Right cardiac atrium (tissue), 5 donors: ENCODE measurements around the gene VWA1. TPM values are rescaled to one million over a fixed set of nuclear protein-coding genes. Genes with fewer than 3 reads are reported as not detected.
A peak's percentile ranks its signal among the peaks of the same experiment; 100 is the strongest.
"Not testable (repeated sequence)": the region's sequence is repeated elsewhere in the genome, so short reads cannot be mapped to it uniquely, and the experiment has no call there.

Experiments
- ATAC-seq, 2 donors: fragments of 200-7000 bp; cut with Tn5 transposase; one replicate each; pipeline versions ENCODE4 v1.8.0 to v1.9.1; 2020; ENCODE audit warnings: moderate library complexity in 2 of 2, mild to moderate bottlenecking in 1 of 2
- DNase-seq, 3 donors: peaks; one replicate each; pipeline ENCODE4 v3.0.0-alpha.2; 2020
- H3K27ac ChIP-seq: one replicate; pipeline ENCODE4 v1.5.1; 2013; ENCODE audit warnings: mild to moderate bottlenecking, low read length, control low read depth, moderate library complexity
- H3K27me3 ChIP-seq: one replicate; pipeline ENCODE4 v1.6.1; 2013; ENCODE audit not compliant: control insufficient read depth, insufficient read depth
- H3K4me1 ChIP-seq: one replicate; pipeline ENCODE4 v1.6.1; 2013; ENCODE audit warnings: low read length; ENCODE audit not compliant: control insufficient read depth, insufficient read depth
- H3K4me3 ChIP-seq: one replicate; pipeline ENCODE4 v1.5.1; 2013; ENCODE audit warnings: low read length, control low read depth
- H3K9me3 ChIP-seq: one replicate; pipeline ENCODE4 v1.6.1; 2013; ENCODE audit warnings: low read length; ENCODE audit not compliant: control insufficient read depth
- WGBS: extraction: QIAGEN DNeasy Blood & Tissue Kit; methylation state at CpG from one replicate; pipeline ENCODE4 v1.1.7; 2013; 5-methylcytosine and 5-hydroxymethylcytosine counted together
- intact Hi-C, 4 donors: fragments of 100-400 bp; cut with DNase I; formaldehyde crosslinking; loops; one replicate each; pipeline versions ENCODE4 v1.11.0 to v1.14.0; 2022 to 2023
- polyA plus RNA-seq: library from polyadenylated mRNA; stranded (reverse); fragments of 200-250 nt; gene quantifications from one replicate; pipeline ENCODE4 v1.2.3, GENCODE V29; 2013
- total RNA-seq, 4 donors: library from RNA; stranded (reverse); fragmentation: NEBNext Ultra II Directional; extraction: Animal tissue kit (Norgen Biotek cat#: 25700); gene quantifications; one replicate each; pipeline ENCODE4 v1.2.1, GENCODE V29; 2021
- donor health status: healthy with polysubstance abuse.
- donor health status: DM: no; HTN: yes; CAD: no.
- donor health status: DM: no; HTN: no; CAD: no.
- donor health status: DM: no; HTN: yes; CAD: no; lungs with severe emphysema.
- donor health status: DM: yes; HTN: yes; CAD: no.

VWA1 gene
- total and polyA plus RNA-seq, 5 donors: 17.3 to 38.6 (median 25.1) TPM

DNA sequence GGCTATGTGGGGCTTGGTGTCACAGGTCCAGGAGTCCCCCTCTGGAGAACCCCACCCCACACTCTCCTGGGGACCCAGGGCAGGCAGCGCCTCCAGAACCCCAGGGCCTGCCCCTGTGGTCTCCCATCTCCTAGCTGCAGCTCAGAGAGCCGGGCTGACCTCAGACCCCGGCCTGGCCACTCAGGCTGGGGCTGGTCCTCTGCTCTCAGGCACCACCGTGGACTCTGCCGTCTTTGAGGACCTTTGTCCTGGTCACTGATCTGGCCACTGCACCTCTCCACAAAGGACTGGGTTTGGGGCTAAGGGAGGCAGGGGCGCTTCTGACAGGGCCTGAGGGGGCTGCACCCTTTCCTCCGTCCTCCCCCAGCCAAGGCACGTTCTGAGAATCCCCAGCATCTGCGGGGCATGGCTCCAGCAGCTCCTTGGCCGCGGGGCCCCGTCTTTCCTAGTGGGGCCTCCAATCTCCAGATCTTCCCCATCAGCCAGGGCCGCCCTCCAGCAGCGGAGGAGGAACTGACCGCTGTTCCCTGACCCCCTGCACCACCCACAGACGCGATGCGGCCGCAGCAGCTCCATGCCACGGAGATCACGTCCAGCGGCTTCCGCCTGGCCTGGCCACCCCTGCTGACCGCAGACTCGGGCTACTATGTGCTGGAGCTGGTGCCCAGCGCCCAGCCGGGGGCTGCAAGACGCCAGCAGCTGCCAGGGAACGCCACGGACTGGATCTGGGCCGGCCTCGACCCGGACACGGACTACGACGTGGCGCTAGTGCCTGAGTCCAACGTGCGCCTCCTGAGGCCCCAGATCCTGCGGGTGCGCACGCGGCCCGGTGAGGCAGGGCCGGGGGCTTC is 3.3 kb downstream of the VWA1 start:
- ATAC-seq (no peak), DNase-seq (peak in 2 of 3 donors; percentile 34 to 60)
- no peaks in the 10 kb centered on the region for H3K27me3 ChIP-seq
- H3K4me3 ChIP-seq: no peak overlapping the region
- intact Hi-C loops: no loop called here
- 90% methylated on average over 45 of the region's 45 CpGs for WGBS
- H3K4me1 ChIP-seq: no peaks in the 10 kb centered on the region
- no peak overlapping the region for H3K27ac ChIP-seq
- H3K9me3 ChIP-seq: no peaks in the 10 kb centered on the region

DNA sequence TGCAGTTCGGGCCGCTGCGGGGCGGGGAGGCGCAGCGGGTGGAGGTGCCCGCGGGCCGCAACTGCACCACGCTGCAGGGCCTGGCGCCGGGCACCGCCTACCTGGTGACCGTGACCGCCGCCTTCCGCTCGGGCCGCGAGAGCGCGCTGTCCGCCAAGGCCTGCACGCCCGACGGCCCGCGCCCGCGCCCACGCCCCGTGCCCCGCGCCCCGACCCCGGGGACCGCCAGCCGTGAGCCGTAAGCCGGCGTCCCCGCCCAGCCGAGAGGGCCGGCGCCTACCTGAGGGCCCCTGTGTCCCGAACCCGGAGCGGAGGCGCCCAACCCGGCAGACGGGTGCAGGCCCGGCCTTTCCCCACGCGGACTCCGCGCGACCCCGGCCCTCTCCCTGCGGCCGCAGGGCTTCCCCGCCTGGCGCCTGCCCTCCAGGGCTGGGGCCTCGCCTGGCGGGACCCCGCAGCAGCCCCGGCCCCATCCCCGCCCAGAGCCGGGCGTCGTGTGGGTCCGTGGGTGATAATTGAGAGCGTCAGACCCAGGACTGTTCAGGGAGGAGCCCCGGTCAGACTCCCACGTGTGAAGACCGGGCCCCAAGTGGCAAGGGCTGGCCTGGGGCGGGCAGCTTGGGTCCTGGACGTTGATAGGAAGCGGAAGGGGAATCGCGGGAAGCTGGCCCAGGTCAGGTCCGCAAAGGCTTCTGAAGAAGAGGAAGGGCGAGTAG is 4.2 kb downstream of the VWA1 start:
- no peaks in the 10 kb centered on the region for H3K9me3 ChIP-seq
- no peak overlapping the region for H3K27ac ChIP-seq
- no peaks in the 10 kb centered on the region for H3K27me3 ChIP-seq
- no peaks in the 10 kb centered on the region for H3K4me1 ChIP-seq
- 83% methylated on average over 82 of the region's 82 CpGs for WGBS
- DNase-seq (peak in 2 of 3 donors; percentile 55), ATAC-seq (no peak)
- intact Hi-C loops: loop anchor here in 1 of 4 donors (5.0 kb wide), 1 partner anchor 58 kb away; no protein-coding TSS in a partner anchor
- no peak overlapping the region for H3K4me3 ChIP-seq

DNA sequence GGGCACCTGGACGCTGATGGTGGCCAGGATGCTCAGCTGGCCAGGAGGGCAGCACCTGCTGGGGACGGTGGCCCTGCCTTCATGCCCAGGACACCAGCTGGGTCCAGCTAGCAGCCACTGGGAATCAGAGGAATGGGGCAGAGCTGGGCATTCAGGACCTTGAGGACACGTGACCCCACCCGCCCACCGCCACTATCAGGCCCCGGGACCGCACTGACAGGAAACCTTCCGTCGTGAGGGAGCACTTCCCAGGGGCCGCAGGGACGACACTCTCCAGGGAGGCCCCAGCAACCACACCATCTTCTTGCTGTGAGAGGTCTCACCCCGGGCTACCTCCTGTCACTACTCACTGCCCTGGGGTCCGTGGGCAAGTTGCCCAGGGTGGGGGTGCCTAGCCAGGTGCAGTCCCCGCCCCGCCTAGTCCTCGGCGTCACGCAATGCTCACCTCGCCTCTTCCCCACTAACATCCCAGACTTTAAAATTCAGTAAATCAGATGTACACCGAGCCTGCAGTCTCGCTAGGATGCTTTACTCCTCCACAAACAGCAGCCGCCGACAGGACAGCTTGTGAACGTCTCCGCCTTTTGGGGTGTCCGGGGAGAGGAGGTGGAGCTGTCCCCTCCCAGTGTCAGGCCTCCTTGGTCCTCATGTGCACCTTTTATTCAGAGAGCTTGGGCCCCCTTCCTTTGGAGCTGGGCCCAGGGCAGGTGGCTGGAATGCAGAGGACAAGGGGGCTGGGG is 4.9 kb downstream of the VWA1 start:
- Histone ChIP-seq H3K27me3 (no peaks in the 10 kb centered on the region), H3K27ac (no peak overlapping the region), H3K4me3 (no peak overlapping the region), H3K9me3 (no peaks in the 10 kb centered on the region), H3K4me1 (no peaks in the 10 kb centered on the region)
- DNase-seq: peak in 2 of 3 donors; percentile 55 to 71
- no peak for ATAC-seq
- WGBS: 72% methylated on average over 26 of the region's 26 CpGs
- intact Hi-C loops: loop anchor here in 1 of 4 donors (5.0 kb wide), 1 partner anchor 57 kb away; no protein-coding TSS in a partner anchor

DNA sequence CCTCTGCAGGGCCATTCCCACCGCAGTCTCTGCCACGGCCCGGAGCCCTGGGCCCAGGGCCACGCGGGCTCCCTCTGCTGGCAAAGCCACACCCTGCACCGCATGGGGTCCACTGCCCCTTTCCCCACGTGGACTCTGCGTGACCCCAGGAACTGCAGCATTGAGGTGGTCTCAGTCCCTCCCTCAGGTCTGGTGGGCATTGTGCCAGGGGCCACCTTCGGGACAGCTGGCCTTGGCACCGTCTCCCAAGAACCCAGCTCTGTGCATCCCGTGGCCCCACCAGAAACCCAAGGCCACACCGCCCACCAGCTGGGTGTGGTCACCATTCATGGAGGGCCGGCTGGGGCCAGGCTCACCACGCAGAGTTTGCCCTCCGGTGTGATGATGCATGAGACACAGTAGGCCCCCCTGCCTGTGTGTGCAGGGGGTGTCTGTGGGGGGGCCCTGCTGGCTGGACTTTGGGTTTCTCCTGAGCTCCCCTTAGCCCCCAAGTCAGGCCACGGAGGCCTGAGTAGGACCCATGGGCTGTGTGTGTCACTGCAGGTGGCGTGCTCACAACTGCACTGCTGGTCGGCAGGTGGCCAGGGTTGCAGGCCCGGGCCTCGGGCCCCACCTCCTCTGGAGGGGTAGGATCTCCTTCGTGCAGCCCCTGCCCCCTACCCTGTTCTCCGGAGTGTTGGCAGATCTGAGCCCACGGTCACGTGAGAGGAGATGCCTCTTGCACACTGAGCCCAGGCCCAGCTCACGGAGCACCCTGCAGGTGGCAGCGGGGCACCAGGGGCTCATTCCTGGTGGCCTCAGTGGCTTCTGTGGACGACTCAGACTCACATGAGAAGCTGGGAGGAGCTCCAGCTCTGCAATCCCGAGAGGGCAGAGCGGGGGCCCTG is 5.8 kb downstream of the VWA1 start:
- Histone ChIP-seq H3K27ac (no peak overlapping the region), H3K9me3 (no peaks in the 10 kb centered on the region), H3K4me1 (no peaks in the 10 kb centered on the region), H3K4me3 (no peak overlapping the region), H3K27me3 (no peaks in the 10 kb centered on the region)
- DNase-seq: peak; percentile 57 to 87 (median 83)
- peak; percentile 73 to 74 for ATAC-seq
- intact Hi-C loops: loop anchor here in 1 of 4 donors (5.0 kb wide), 1 partner anchor 56 kb away; no protein-coding TSS in a partner anchor
- WGBS: 43% methylated on average over 29 of the region's 29 CpGs

DNA sequence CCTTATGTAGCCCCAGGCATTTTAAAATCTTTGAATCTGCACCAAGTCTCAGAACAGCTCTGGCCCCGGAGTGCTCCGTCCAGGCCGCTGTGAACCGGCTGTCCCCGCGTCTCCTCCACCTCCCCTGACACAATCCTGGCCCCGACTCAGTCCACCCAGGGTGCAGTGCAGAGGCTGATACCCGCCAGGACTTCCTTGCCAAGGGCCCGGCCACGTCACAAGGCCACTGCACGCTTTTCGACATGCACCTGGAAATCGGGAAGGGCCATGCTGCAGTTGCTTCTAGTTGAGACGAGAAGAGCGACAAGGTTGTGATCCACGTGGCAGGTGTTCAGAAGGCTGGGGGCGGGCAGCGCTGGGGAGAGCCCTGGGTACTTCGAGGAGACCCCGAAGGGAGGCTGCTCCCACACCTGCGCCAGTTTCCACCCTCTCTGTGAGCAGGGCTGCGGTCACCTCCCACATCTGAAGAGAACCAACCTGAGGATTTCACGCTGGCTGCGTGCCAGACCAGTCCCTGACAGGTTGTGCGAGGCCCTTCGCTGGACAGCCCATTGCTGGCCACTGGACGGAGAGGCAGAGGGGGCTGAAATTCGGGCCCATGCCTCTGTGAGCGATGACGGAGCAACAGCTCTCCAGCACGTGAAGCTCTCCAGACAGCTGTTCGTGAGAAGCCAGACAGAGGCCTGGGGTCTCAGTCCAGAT is 6.7 kb downstream of the VWA1 start:
- 81% methylated on average over 32 of the region's 32 CpGs for WGBS
- Histone ChIP-seq H3K4me3 (no peak overlapping the region), H3K27ac (no peak overlapping the region), H3K4me1 (no peaks in the 10 kb centered on the region), H3K27me3 (no peaks in the 10 kb centered on the region), H3K9me3 (no peaks in the 10 kb centered on the region)
- intact Hi-C loops: loop anchor here in 1 of 4 donors (5.0 kb wide), 1 partner anchor 55 kb away; no protein-coding TSS in a partner anchor
- DNase-seq (peak in 2 of 3 donors; percentile 44 to 67), ATAC-seq (peak in 1 of 2 donors; percentile 9)

DNA sequence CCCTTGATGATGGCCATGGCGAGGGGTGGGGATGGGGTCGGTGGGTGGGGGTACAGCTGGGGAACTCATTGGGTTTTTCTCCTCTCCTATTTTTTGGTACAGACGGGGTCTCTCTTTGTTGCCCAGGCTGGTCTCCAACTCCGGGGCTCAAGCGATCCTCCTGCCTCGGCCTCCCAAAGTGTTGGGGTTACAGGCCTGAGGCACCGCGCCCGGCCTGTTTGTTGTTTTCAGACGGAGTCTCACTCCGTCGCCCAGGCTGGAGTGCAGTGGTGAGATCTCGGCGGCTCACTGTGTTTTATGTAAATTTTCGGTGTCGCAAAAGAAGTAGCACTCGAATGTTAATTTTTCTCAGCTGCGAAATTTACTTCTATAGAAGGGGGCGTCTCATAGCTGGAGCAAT is 11.1 kb downstream of the VWA1 start:
- H3K4me3 ChIP-seq, H3K27ac ChIP-seq, H3K27me3 ChIP-seq, ATAC-seq, intact Hi-C loops, H3K9me3 ChIP-seq, H3K4me1 ChIP-seq: not testable (repeated sequence)
- DNase-seq: peak in 1 of 3 donors; percentile 24
- WGBS: 90% methylated on average over 19 of the region's 19 CpGs

DNA sequence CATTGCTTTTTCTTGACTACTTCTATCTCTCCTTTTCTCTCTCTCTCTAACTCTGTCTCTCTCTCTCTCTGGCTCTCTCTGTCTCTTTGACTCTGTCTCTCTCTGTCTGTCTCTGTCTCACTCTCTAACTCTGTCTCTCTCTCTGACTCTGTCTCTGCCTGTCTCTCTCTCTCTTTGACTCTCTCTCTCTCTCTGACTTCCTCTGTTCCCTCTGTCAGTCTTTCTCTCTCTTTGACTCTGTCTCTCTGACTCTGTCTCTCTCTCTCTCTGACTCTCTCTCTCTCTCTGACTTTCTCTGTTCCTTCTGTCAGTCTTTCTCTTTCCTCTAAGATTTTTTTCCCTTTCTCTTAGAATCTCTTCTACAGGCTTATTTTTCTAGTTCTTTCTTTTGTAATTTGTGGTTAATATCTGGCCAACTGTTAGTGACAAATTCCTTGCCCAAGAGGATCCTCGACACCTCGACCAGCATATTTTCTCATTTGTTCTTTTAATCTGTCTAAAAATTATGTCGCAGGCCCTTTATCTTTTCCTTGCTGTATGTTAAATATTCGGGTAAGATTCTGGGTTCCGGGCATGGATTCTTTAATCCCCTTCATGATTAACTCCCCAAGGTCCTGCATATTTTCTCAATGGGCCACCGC is 13.7 kb downstream of the VWA1 start, which contains the start of gene ATAD3C:
Gene ATAD3C, plus strand, starts transcription at position 591 of the 641 bp plus-strand sequence. CDS start 995 bp downstream, outside the sequence.
- H3K4me1 ChIP-seq: no peaks in the 10 kb centered on the region
- no peak within 1 kb of the TSS for H3K4me3 ChIP-seq
- 77% methylated on average over 6 of the region's 6 CpGs for WGBS
- H3K27me3 ChIP-seq: no peaks in the 10 kb centered on the region
- intact Hi-C loops: no loop called here
- no peak within 1 kb of the TSS for H3K27ac ChIP-seq
- DNase-seq: no peak
- no peaks in the 10 kb centered on the region for H3K9me3 ChIP-seq
- ATAC-seq: no peak

DNA sequence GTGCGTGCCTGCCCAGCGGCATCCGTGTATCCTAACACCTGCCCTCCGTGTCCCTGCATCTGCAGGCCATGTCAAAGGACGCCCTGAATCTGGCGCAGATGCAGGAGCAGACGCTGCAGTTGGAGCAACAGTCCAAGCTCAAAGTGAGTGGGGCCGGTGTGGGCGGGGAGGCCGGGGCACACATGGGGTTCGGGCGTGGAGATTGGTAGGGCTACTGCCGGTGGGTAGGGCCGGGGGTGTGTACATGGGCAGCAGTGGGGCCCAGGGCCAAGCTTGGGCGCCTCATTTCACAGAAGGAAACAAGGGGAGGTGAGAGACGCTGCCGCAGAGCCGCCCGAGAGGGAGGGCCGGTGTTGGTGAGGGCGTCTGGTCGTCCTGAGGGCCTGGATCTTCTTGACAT is 15.1 kb downstream of the VWA1 start:
- ATAC-seq, H3K27ac ChIP-seq, H3K4me3 ChIP-seq, H3K4me1 ChIP-seq, H3K9me3 ChIP-seq, H3K27me3 ChIP-seq, intact Hi-C loops: not testable (repeated sequence)
- DNase-seq: peak in 1 of 3 donors; percentile 23
- WGBS: 83% methylated on average over 22 of the region's 22 CpGs

DNA sequence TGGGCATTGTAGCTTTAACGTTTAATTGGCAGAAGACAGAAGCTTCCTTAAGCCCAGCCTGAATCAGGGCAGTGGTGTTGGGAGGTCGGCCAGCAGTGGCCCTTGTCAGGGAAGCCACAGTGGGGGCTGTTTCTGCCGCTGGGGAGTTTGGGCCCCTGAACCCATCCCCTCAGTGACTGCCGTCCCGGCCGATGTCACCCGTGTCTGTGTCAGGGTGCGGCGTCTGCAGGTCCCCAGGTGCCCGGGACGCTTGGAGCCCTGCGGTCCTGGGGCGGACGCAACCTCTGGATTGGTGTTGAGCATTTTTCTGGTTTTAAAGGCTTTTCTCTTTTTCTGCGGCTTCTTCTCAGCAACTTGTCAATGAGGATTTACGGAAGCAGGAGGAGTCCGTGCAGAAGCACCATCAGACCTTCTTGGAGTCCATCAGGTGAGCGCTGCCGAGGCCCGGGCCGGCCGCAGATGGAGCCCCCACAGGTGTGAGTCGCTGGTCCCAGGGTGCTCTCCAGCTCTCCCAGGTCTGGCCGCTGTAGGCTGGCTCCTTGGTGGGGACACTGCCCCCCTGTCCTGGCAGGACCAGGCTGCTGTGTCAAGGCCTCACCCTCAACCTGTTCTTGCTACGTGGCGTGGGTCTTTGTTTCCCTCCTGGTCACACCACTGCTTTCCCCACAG is 16.3 kb downstream of the VWA1 start:
- ATAC-seq (no peak), DNase-seq (peak in 2 of 3 donors; percentile 37 to 42)
- Histone ChIP-seq H3K27me3 (no peaks in the 10 kb centered on the region), H3K9me3 (no peaks in the 10 kb centered on the region), H3K4me3 (no peak overlapping the region), H3K4me1 (no peaks in the 10 kb centered on the region), H3K27ac (no peak overlapping the region)
- intact Hi-C loops: no loop called here
- 88% methylated on average over 26 of the region's 26 CpGs for WGBS
